Left lung (tissue), 10 donors: ENCODE data around the gene SPEM2. TPM values are rescaled to one million over a fixed set of nuclear protein-coding genes. Genes with fewer than 3 reads are reported as not detected.

ENCODE experiments used
- ATAC-seq: fragments of 200-7000 bp; cut with Tn5 transposase; one replicate; pipeline ENCODE4 v1.9.1; 2020; ENCODE audit warnings: moderate library complexity
- DNase-seq, 4 donors: peaks; one replicate each; pipeline ENCODE4 v3.0.0-alpha.2; 2013 to 2020
- H3K27ac ChIP-seq, 2 donors: fragments of 200-600 bp; sonication (generic) in 1 of 2; one replicate each; pipeline versions ENCODE4 v1.5.0 to v1.8.0; 2020 to 2021
- H3K27me3 ChIP-seq, 2 donors: fragments of 200-600 bp; sonication (generic) in 1 of 2; one replicate each; pipeline versions ENCODE4 v1.5.0 to v1.8.0; 2020 to 2021
- H3K36me3 ChIP-seq, 2 donors: fragments of 200-600 bp; sonication (generic) in 1 of 2; one replicate each; pipeline versions ENCODE4 v1.5.0 to v1.8.0; 2020 to 2021
- H3K4me1 ChIP-seq, 2 donors: fragments of 200-600 bp; one replicate each; pipeline ENCODE4 v1.8.0; 2021
- H3K4me3 ChIP-seq, 2 donors: fragments of 200-600 bp; sonication (generic) in 1 of 2; one replicate each; pipeline versions ENCODE4 v1.5.0 to v1.8.0; 2020 to 2021; ENCODE audit warnings: mild to moderate bottlenecking in 1 of 2
- H3K9me3 ChIP-seq, 2 donors: fragments of 200-600 bp; sonication (generic) in 1 of 2; one replicate each; pipeline versions ENCODE4 v1.5.0 to v1.8.0; 2020 to 2021
- intact Hi-C, 2 donors: fragments of 100-400 bp; cut with DNase I; formaldehyde crosslinking; loops; one replicate each; pipeline versions ENCODE4 v1.11.2 to v1.14.2; 2022
- polyA plus RNA-seq, 6 donors: library from polyadenylated mRNA; unstranded; fragments of 120-200 nt; gene quantifications; one replicate each; pipeline ENCODE4 v1.2.1, GENCODE V29; 2013; ENCODE audit not compliant: insufficient read length in 6 of 6
- total RNA-seq, 2 donors: library from RNA; stranded (reverse); fragmentation: NEBNext Ultra II Directional; extraction: Animal tissue kit (Norgen Biotek cat#: 25700); gene quantifications; one replicate each; pipeline ENCODE4 v1.2.1, GENCODE V29; 2021
- TF ChIP-seq, protein P1 (sequence below), 2 donors: fragments of 200-600 bp; sonication (generic) in 1 of 2; IDR thresholded peaks; one replicate each; pipeline versions ENCODE4 v1.5.0 to v1.8.0; 2021; ENCODE audit warnings: antibody characterized with exemption in 2 of 2
- donor health status: DM: no; HTN: yes; CAD: no.
- donor health status: DM: no; HTN: no; CAD: no.

The SPEM2 gene
- total and polyA plus RNA-seq, 8 donors: not detected

DNA sequence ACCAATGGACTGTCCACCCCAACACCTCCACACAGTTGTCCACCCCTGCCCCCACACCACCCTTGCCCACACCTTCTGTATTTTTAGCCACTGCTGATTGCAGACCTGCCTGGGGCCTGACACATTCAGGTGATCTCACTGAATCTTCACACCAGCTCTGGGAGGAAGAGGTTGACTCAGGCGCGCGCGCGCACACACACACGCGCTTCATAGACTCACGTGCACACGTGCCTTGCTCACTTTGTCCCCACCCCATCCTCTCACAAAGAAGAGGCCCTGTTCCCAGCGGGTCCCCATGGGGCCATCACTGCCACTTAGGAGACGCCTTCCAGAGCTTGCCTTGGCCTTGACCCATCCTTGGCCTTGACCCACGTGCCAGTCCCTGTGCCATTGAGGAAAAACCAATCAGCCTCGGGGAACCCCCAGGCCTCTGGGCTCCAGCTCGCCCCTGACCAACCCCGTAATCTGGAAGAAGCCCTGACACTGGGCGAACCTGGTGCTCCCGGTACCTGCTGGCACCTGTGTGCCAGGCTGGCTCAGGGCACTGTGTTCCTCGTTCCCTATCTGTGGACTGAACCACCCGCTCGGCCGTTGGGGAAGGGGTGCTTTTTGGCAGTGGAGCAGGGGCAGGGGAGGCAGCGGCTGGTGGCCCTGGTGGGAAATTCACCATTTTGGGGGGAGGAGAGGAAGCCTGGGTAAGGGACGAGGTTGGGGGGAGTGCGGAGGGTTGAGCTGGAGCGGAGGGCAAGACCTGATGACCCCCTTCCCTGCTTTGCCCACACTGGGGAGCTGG is 14.6 kb upstream of the SPEM2 start:
- DNase-seq: no peak
- H3K36me3 ChIP-seq: no peaks in the 10 kb centered on the region
- intact Hi-C loops: no loop called here

DNA sequence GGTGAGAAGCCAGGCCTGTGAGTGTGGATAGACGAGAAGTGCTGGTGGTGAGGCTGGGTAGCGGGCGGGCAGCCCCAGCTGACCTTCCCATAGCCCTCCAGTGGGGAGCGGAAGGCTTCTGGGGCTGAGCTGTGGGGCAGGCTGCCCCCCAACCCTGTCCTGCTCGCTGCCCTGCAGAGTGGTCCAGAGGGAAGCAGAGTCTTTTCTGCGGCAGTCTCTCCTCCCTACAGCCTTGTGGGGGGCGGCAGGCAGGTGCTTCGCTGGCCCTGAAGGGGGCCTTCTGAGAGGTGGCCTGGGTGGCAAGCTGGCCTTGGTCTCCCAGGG is 14.0 kb upstream of the SPEM2 start:
- no peaks in the 10 kb centered on the region for H3K4me1 ChIP-seq
- ATAC-seq: no peak
- TF ChIP-seq, protein P1, sequence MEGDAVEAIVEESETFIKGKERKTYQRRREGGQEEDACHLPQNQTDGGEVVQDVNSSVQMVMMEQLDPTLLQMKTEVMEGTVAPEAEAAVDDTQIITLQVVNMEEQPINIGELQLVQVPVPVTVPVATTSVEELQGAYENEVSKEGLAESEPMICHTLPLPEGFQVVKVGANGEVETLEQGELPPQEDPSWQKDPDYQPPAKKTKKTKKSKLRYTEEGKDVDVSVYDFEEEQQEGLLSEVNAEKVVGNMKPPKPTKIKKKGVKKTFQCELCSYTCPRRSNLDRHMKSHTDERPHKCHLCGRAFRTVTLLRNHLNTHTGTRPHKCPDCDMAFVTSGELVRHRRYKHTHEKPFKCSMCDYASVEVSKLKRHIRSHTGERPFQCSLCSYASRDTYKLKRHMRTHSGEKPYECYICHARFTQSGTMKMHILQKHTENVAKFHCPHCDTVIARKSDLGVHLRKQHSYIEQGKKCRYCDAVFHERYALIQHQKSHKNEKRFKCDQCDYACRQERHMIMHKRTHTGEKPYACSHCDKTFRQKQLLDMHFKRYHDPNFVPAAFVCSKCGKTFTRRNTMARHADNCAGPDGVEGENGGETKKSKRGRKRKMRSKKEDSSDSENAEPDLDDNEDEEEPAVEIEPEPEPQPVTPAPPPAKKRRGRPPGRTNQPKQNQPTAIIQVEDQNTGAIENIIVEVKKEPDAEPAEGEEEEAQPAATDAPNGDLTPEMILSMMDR (IDR thresholded peaks at IDR 0.05): no peak
- no peak for DNase-seq
- peaks cover 0 to 17% of the 10 kb centered on the region in 2 donors for H3K27me3 ChIP-seq
- no peaks in the 10 kb centered on the region for H3K36me3 ChIP-seq
- no peak overlapping the region for H3K4me3 ChIP-seq
- intact Hi-C loops: no loop called here
- H3K27ac ChIP-seq: no peak overlapping the region
- H3K9me3 ChIP-seq: no peaks in the 10 kb centered on the region

More for the DNA sequence above, 14.6 kb upstream of the SPEM2 start:
- no peak overlapping the region for H3K4me3 ChIP-seq
- TF ChIP-seq, protein P1 (IDR thresholded peaks at IDR 0.05): no peak
- ATAC-seq: no peak
- H3K4me1 ChIP-seq: no peaks in the 10 kb centered on the region
- H3K9me3 ChIP-seq: no peaks in the 10 kb centered on the region
- H3K27ac ChIP-seq: no peak overlapping the region
- peaks cover 0 to 23% of the 10 kb centered on the region in 2 donors for H3K27me3 ChIP-seq

DNA sequence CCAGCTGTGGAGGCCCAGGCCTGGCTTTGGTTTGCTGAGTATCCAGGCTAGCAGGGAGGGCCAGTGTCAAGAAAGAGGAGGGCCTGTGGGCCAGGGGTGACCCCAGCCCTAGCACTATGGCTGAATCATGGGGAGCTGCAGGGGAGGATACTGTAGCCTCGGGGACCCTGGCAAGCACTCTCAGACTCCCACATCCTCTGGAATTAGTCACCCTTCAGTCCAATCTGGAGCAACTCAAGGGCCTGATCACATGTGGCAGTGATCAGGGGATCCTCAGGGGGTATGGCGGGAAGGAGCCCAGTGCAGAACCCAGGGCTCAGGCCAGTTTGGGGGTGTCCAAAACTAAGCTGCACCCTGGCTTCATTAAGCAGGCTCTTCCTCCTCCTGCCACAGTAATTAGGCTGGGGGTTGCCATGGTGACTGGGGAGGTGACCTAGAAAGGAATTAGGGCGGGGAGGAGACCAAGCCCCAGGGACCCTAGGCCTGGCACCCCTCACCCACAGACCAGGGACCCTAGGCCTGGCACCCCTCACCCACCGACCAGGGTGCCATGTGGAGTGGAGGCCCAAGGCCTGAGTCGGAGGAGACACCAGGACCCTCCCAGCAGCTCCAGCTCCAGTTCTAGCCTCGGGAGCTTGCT is 11.9 kb upstream of the SPEM2 start:
- intact Hi-C loops: no loop called here
- H3K9me3 ChIP-seq: no peaks in the 10 kb centered on the region
- peaks cover 0 to 4% of the 10 kb centered on the region in 2 donors for H3K36me3 ChIP-seq
- DNase-seq: no peak
- ATAC-seq: no peak
- peaks cover 0 to 5% of the 10 kb centered on the region in 2 donors for H3K27me3 ChIP-seq
- TF ChIP-seq, protein P1 (IDR thresholded peaks at IDR 0.05): no peak
- H3K27ac ChIP-seq: no peak overlapping the region
- H3K4me1 ChIP-seq: no peaks in the 10 kb centered on the region
- H3K4me3 ChIP-seq: no peak overlapping the region

DNA sequence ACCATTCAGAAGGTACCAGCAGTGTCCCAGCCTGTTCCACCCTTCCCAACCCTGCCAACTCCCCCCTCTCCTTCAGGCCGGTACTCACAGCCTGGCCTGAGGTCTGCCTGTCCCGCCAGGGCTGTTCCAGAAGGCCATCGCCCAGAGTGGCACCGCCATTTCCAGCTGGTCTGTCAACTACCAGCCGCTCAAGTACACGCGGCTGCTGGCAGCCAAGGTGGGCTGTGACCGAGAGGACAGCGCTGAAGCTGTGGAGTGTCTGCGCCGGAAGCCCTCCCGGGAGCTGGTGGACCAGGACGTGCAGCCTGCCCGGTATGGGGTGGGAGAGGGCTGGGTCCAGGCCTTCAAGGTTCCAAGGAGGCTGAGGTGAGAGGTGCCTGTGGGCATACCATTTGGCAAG is 10.6 kb upstream of the SPEM2 start:
- Histone ChIP-seq H3K4me3 (no peak overlapping the region), H3K27me3 (no peaks in the 10 kb centered on the region), H3K36me3 (peaks cover 0 to 4% of the 10 kb centered on the region in 2 donors), H3K9me3 (no peaks in the 10 kb centered on the region), H3K4me1 (no peaks in the 10 kb centered on the region), H3K27ac (no peak overlapping the region)
- ATAC-seq (no peak), DNase-seq (no peak)
- TF ChIP-seq, protein P1 (IDR thresholded peaks at IDR 0.05): no peak
- intact Hi-C loops: no loop called here

DNA sequence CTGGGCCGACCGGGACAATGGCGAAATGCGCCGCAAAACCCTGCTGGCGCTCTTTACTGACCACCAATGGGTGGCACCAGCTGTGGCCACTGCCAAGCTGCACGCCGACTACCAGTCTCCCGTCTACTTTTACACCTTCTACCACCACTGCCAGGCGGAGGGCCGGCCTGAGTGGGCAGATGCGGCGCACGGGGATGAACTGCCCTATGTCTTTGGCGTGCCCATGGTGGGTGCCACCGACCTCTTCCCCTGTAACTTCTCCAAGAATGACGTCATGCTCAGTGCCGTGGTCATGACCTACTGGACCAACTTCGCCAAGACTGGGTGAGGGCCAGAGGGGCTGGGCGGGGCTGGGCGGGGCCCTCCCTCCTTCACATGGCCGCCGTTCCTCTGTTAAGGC is 9.6 kb upstream of the SPEM2 start:
- Histone ChIP-seq H3K9me3 (no peaks in the 10 kb centered on the region), H3K4me3 (no peak overlapping the region), H3K27me3 (no peaks in the 10 kb centered on the region), H3K4me1 (no peaks in the 10 kb centered on the region), H3K36me3 (peaks cover 0 to 4% of the 10 kb centered on the region in 2 donors), H3K27ac (no peak overlapping the region)
- DNase-seq: peak in 1 of 4 donors; percentile 78
- intact Hi-C loops: no loop called here
- TF ChIP-seq, protein P1 (IDR thresholded peaks at IDR 0.05): no peak
- ATAC-seq: no peak
